NCI-H1105 treated with DMSO at 0.1 percent for 48 hours (cell line): ENCODE results near the gene SLC9A9.

Experiments
- DNase-seq: peaks from one replicate; lab custom pipeline; 2025; lab: John Stamatoyannopoulos, UW

The SLC9A9 gene

GRCh38 chr3:143843587-143843986, 4.7 kb downstream of the SLC9A9 start:
- no peak for DNase-seq

DNA sequence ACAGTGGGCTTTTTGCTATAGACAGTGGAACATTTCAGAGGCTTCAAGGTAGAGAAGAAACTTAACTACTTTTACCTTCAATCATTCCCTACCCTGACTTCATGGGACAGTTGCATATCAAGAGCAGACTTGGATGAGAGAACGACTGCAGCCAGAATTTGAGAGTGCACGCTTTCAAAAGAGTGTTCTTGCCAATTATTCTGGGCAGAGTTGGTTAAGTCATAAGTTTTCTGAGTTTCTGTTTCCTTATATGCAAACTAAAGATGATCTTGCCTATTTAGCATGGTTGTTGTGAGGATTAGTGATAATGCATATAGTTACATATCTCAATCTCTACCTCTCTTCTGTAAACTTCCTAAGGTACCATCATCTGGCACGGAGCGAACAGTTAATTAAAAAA, 7.6 kb downstream of the SLC9A9 start:
- no peak for DNase-seq

DNA sequence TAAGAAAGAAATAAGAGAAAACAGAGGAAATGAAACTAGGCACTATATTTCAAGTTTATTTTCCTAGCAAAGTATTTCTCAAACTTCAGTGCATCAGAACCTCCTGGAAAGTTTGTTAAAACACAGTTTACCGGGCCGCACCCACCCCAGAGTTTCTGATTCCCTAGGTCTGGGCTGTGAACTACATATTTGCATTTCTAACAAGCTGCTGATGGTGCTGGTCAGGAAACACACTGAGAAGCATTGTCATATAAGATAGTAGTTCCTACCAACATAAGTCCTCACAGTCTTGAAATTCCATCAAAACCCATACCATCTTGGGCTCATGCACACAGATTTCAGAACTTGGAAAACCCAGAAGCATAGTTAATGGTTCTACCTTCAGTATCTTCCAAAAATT, 8.3 kb downstream of the SLC9A9 start:
- DNase-seq = no peak

- no peak for DNase-seq
Measured at GRCh38 chr3:143837076-143837475, 11.2 kb downstream of the SLC9A9 start.

DNA sequence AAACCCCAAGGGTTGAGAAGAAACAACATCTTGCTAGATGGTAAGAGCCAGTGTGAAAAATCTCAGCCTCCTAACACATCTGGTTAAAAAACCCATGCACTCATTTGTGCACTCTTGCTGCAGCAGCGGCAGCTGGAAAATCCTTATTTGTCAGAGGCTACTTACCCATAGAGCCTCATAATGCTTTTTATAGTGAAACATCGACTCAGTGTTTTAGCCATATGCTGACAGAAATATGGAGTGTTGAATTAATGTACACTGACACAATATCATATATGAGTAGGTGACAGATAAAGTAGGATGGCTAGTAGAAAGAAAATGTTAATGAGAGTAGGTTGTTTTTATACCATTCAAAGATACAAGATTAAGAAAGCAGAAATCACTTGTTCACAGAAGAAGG, 13.0 kb downstream of the SLC9A9 start:
- no peak for DNase-seq

GRCh38 chr3:143832433-143832832, 15.8 kb downstream of the SLC9A9 start:
- no peak for DNase-seq

GRCh38 chr3:143831994-143832393, 16.3 kb downstream of the SLC9A9 start:
- DNase-seq = no peak

- no peak for DNase-seq
Measured at GRCh38 chr3:143831208-143831607, 17.1 kb downstream of the SLC9A9 start.

- DNase-seq = no peak
Measured at GRCh38 chr3:143830786-143831185, 17.5 kb downstream of the SLC9A9 start.

GRCh38 chr3:143830063-143830462, 18.2 kb downstream of the SLC9A9 start:
- no peak for DNase-seq

DNA sequence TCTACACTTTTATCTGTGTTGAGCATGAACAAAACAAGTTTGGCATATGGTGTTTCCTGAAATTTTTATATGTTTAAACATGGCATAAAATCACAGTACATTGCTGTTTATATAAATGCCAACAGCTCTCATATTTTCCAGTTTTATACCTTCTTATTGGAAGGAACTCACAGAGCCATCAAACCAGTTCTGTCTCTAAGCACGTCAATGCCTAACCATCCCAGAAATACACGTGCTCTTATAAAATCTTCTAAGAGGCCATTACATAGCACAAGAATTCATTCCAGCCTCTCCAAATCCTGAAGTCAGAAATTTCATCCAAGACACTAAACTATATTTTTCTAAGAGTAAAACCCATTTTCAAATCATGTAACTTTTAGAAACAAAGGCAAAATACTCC, 20.8 kb downstream of the SLC9A9 start:
- DNase-seq = no peak

DNA sequence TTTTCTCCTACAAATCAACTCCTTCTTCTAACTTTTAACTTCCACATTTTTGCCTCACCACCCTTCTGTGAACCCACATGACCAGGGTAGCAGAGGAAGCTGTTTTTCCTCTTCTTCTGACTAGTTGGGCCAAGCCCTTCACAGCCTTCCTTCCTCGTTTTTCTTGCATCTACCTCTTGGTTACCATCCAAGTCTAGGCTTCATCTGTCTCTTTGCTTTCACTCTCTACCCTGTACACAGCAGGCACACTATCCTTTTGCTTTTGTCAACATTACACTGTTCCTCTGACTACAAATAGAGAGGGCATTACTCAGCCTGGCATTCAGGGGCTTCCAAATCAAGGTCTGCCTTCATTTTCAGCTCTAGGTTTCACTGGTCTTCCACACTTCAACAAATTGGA, 22.0 kb downstream of the SLC9A9 start:
- no peak for DNase-seq

DNA sequence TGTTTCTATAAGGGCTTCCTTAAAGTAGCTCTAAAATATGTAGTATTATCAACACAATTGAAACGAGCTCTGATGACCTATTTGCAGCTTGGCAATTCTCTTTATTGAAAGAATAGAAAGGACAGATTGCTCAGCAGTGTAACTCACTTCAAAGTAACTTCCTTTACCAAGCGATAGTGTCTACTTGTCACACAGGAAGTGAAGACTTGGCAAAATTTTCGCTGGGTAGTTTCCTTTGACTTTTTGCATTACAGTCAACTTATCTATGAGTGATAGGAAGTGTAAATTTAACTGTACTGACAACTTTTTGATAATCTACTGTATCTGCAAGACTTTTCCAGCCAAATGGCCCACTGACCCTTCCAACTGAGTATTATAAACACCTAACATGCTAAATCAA, 22.8 kb downstream of the SLC9A9 start:
- DNase-seq = no peak

- no peak for DNase-seq
Measured at GRCh38 chr3:143824735-143825385, 23.4 kb downstream of the SLC9A9 start.

GRCh38 chr3:143822798-143823197, 25.5 kb downstream of the SLC9A9 start:
- DNase-seq = no peak

DNA sequence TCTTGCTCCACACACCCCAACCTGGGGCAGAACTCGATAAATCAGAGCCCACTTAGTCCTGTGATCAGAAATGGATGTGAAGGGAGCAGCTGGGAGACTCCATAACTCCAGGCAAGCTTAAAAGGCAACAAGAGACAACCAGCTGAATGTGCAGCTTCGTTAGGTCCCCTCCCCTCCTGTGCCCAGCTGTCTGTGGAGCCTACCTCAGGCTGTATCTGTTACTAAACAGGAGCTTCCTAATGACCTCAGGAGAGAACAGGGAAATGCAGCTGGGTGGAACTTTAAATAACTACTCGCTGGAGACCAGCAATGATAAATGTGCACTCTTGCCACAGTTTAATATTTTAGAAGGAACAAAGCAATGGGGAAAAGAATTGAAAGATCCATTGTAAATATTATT, 25.9 kb downstream of the SLC9A9 start:
- DNase-seq = no peak

DNA sequence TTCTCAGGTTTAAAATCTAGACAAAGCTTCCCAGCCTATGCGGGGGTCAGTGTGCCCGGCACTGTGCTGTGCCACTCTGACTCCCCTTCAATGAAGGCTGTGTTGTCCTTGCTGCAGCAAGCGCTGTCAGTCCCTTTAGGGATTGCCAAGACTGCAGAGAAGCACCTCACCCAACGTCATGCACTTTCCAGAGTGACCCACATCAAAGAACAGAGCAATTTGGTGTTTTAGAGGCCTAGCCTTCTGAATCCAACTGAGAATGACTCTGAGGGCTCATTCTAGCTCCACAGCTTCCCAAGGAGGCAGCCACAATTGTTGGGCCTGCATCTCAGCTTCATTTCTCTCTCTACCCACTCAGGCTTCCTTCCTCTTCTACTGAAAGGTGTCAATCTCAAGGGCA, 26.4 kb downstream of the SLC9A9 start:
- DNase-seq = no peak

GRCh38 chr3:143820466-143821221, 27.6 kb downstream of the SLC9A9 start:
- DNase-seq = no peak

GRCh38 chr3:143819890-143820289, 28.4 kb downstream of the SLC9A9 start:
- no peak for DNase-seq

DNA sequence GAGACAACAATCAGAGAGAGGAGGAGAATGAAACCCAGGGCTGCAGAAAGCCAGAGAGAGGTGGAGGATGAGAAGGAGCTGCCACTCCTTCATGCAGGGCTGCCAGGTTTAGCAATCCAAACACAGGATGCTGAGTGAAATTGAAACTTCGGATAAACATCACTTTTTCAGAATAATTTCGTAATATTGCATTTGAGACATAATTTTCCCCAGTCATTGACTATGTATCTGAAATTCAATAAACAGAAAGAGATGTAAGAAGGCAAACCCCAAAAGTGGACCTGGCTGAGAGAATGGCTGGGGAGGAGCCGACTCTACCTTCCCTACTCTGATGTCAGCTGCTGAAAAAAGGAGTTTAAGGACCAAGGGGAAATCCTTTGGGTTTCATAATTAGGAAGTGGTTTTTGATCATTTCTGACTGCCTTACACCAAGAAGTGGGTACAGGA, 33.8 kb downstream of the SLC9A9 start:
- DNase-seq = no peak

DNA sequence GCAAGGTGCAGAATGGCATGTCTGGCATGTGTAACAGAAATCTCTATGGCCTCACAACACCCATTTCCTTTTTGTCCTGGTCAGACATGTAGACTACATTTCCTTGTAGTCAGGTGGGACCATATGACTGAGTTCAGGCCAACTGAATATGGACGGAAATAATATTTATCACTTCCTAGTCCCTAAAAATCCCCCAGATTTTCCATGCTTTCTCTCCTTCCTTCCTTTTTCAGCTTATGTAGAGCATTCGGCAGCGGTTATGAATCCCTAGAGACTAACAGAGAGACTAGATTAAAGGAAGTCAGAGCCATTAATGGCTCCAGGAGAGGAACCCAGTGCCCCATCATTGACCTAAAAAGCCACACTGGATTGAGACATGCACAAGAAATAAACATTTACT, 35.8 kb downstream of the SLC9A9 start:
- no peak for DNase-seq

- DNase-seq = no peak
Measured at GRCh38 chr3:143811602-143812001, 36.7 kb downstream of the SLC9A9 start.

- DNase-seq = no peak
Measured at GRCh38 chr3:143810953-143811265, 37.4 kb downstream of the SLC9A9 start.
